GM18873 (cell line): ENCODE results near the gene ACOT11.
"Not testable (repeated sequence)": the region's sequence is repeated elsewhere in the genome, so short reads cannot be mapped to it uniquely, and the experiment has no call there.

Source experiments
- ATAC-seq: cut with Tn5 transposase; IDR thresholded peaks from one replicate; pipeline ENCODE4 v1.9.1; 2021; ENCODE audit warnings: mild to moderate bottlenecking, moderate library complexity, moderate number of reproducible peaks; ENCODE audit not compliant: unreplicated experiment, low FRiP score

The ACOT11 gene

GRCh38 chr1:54606990-54607325, 58.9 kb downstream of the ACOT11 start:
- ATAC-seq: no peak

GRCh38 chr1:54607821-54608565, 60.0 kb downstream of the ACOT11 start:
- ATAC-seq: no peak

GRCh38 chr1:54608566-54609230, 60.7 kb downstream of the ACOT11 start:
- ATAC-seq: no peak

- ATAC-seq: no peak
These were observed 61.4 kb downstream of the ACOT11 start for GRCh38 chr1:54609301-54609921.

- no peak for ATAC-seq
These were observed 62.0 kb downstream of the ACOT11 start for GRCh38 chr1:54610048-54610447.

GRCh38 chr1:54610601-54611580, 62.9 kb downstream of the ACOT11 start:
- no peak for ATAC-seq

- ATAC-seq: no peak
These were observed 63.6 kb downstream of the ACOT11 start for GRCh38 chr1:54611621-54612020.

GRCh38 chr1:54614024-54614423, 66.0 kb downstream of the ACOT11 start:
- ATAC-seq: no peak

- no peak for ATAC-seq
These were observed 66.5 kb downstream of the ACOT11 start for GRCh38 chr1:54614563-54614962.

- ATAC-seq: no peak
These were observed 67.7 kb downstream of the ACOT11 start for GRCh38 chr1:54615531-54616279.

GRCh38 chr1:54619749-54620148, 71.7 kb downstream of the ACOT11 start:
- ATAC-seq: no peak

GRCh38 chr1:54623216-54624007, 75.4 kb downstream of the ACOT11 start, which contains the start of gene FAM151A:
Gene FAM151A (minus strand): TSS chr1:54623525. CDS start chr1:54623395, 130 bp downstream.
- no peak for ATAC-seq

- ATAC-seq: no peak
These were observed 76.7 kb downstream of the ACOT11 start for GRCh38 chr1:54624466-54625464.

- no peak for ATAC-seq
These were observed 79.2 kb downstream of the ACOT11 start for GRCh38 chr1:54627196-54627595.

- ATAC-seq: not testable (repeated sequence)
These were observed 87.8 kb downstream of the ACOT11 start for GRCh38 chr1:54635804-54636203.

GRCh38 chr1:54636461-54637446, 88.7 kb downstream of the ACOT11 start:
- ATAC-seq: not testable (repeated sequence)

GRCh38 chr1:54640361-54640760, 92.3 kb downstream of the ACOT11 start:
- ATAC-seq: no peak
